Germinal center (tissue), 1 donor: ENCODE measurements around the gene SLC25A21.
"Not testable (repeated sequence)": the region's sequence is repeated elsewhere in the genome, so short reads cannot be mapped to it uniquely, and the experiment has no call there.

Experiments used
- DNase-seq: peaks from one replicate; pipeline ENCODE4 v3.0.0; 2012; ENCODE audit warnings: mixed read lengths, low spot score

Gene SLC25A21

DNA sequence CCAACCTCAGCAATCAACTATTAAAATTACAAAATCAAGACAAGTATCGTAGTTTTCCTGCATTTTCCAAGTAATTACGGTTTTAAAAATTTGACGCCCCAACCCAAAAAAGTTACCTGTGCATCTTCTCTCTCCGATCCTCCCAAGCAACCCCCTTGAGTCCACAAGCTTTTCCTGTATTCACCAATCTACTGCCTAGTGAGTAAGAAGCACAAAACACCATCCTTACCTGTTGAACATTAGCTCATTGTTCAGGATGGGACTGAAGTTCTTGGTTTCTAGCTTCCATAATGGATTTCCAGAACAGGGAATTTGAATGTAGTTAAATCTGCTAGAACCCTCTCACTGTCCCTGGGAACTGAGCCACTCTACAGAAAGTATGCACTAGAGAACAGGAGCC, 348.8 kb downstream of the SLC25A21 start:
- DNase-seq: no peak

DNA sequence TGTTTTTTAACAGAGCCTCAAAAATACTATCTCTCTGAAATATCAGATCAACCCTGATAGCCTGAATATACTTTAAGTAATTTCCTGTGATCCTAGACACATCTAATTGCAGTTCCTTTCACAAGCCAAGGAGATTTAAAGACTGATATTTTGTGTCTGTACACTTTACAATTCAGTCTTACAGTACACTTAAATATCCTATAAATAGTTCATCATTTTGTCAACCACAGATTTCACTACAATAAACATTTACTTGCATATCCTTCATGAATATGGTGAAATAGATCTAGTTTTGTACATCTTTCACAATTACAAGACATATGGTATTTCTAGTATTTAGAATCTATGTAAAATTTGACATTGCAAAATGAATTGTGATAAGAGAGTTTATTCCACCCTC, 349.7 kb downstream of the SLC25A21 start:
- DNase-seq: no peak

DNA sequence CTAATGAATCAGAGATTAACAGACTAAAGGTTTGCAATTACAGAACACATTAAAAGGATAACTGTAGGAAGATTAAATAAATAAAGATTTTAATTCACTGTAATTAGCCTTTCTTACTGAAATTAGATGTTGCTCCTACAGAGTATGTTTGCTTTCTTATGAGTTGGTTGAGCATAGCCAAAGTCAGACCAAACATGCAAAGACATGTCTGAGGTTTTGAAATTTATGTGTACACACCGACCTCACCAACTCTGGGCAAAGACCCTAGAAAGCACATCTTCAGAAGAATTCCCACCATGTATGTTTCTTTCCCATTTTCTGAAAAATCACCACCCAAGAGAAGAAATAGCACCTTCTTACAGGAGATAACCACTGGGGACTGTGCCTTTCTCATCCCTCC, 351.5 kb downstream of the SLC25A21 start:
- no peak for DNase-seq

DNA sequence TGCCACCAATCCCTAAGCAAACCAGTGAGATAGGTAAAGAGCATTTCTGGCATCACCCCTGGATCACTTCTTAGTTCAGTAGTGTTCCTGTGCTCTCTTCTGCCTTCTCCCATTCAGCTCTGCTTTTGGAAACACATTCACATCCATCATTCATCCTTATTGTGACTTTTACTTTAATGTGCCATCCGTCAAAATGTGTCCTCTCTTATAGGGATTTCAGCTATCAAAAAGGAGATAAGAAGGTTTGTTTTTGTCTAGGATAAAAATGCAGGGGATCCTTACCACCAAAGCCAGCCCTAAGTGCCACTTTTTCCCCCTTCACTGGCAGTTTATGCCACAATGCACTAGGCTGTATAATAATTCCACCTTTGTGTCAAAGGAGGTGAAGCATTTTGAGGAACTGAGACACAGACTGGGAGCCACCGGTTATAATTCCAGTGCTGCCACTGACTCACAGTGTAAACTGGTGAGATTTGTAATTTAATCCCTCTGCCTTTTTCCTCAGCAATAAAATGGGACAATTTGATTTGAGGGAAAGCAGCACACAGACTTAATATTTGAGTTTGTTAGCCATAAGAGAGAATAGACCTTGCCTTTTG, 352.2 kb downstream of the SLC25A21 start:
- DNase-seq: no peak

DNA sequence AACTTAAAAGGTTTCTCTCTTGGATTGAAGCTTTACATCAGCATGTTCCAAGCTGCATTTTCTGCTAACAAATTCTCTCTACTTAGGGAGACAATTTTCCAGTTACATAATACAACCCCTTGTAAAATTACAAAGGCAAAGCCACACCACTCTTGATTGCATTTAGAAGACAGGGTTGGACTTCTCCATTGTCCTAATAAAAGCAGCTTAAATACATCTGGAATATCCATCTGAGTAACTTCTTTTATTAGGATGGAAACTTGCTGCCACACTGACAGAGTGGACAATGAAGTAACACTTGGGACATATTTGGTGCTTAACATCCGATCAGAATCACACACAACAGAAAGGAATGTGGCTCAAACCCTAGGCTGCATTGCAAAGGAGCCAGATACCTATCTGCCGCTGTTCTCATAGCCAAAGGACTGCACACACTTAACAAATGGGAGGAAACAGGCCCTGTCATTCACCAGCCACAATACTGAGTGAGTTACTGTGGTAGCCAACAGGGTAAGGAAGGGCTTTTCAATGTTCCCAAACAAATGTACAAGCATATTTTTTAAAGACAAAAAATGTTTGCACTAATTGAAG, 353.5 kb downstream of the SLC25A21 start:
- no peak for DNase-seq

DNA sequence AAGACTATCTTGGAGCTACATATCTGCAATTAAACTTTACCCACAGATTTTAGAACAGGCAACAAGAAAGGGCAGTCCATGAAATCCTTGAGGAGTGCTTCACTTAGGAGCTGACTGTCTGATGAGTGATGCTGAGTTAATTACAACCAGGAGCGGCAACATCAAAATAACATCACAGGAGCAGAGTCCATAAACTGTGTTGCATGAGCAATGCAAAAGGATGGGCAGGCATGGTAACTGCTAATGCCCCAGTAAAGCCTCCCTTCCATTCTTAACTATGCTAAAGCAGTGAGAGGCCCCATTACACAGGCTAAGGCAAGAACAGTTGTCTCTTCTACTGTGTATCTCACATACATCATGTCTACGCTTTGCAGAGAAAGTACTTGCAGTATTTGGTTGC, 354.2 kb downstream of the SLC25A21 start:
- no peak for DNase-seq

DNA sequence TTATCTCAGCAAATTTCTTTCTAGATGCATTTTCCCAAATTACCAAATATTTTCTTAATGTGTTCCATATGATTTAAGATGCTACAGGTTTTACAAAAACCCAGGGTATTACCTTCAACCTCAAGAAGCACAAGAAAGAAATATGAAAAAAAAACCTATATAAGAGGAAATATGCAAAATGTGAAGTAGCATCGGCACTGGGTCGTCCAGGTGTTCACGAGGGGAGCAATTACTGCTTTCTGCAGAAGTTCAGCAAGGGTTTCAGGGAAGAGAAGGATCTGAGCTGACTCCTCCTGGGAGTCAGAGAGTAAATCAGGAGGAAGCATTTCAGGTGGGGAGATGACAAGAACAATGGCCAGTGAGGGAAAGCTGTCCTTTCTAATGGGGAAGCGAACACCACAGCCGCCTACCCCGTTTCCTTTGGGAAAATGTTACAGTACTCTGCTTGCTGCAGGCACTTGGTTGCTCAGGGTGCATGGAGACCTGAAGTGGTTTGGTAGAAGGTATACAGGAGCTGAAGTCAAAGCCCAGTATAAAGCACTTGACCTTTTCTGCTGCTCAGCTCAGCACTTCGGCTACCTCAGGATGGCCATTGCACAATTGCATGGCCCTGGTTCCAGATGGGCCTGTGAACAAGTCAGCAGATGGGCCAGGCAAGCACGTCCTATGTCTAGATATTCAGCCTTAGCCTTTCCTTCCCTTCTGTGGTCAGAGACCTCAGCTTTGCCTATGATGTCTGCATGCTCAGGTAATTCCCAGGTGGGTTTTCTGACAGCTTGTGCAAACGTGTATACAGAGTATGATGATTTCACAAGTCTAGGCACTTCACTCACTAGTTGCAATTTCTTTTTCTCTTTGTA, 355.1 kb downstream of the SLC25A21 start:
- DNase-seq: no peak

DNA sequence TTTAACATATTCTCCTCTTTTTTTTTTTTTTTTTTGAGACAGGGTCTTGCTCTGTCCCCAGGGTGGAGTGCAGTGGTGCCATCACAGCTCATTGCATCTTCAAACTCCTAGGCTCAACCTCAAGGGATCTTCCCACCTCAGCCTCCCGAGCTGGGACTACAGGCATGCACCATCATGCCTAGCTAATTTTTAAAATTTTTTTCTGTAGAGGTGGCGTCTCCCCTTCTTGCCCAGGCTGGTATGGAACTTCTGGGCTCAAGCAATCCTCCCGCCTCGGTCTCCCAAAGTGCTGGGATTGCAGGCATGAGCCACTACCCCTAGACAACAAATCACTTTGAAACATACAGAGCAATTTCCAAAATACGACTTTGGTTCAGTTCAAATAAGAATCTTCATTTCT, 355.9 kb downstream of the SLC25A21 start:
- no peak for DNase-seq

DNA sequence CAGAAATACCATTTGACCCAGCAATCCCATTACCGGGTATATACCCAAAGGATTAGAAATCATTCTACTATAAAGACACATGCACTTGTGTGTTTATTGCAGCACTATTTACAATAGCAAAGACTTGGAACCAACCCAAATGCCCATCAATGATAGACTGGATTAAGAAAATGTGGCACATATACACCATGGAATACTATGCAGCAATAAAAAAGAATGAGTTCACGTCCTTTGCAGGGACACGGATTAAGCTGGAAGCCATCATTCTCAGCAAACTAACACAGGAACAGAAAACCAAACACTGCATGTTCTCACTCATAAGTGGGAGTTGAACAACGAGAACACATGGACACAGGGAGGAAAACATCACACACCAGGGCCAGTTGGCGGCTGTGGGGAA, 357.6 kb downstream of the SLC25A21 start:
- not testable (repeated sequence) for DNase-seq

DNA sequence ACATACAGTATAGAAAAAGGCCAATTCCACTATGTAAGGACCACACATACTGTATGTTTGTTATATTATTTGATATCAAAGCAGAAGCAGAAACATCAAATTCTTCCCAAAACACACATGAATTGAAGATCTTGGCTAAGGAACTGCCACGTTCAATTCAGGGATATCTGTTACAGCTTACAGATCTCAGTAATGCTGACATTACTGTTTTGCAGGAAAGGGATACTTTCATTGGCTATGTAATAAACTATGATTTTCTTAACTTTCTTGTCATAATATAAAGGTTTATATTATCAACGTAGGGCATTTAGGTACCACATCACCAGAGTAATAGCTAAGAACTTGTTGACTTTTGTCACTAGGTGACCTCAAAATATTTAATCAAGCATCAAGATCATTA, 362.2 kb downstream of the SLC25A21 start:
- DNase-seq: no peak

DNA sequence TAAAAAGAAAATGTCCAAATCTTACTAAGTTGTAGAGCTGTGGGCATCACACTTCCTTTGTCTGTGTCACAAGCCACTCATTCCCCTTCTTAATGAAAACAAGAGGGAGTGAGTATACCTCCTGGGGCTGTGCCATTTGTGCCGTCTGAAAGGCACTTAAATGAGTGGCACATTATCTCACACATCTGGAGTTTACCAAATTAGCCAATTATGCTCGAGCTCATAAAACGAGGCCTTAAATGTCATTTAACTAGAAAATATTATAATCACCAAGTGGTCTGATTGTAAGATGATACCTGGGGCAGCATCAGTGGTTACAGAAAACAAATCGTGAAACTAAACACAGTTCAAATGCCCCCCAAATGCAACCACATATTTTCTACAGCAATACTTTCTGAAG, 364.7 kb downstream of the SLC25A21 start:
- DNase-seq: no peak

DNA sequence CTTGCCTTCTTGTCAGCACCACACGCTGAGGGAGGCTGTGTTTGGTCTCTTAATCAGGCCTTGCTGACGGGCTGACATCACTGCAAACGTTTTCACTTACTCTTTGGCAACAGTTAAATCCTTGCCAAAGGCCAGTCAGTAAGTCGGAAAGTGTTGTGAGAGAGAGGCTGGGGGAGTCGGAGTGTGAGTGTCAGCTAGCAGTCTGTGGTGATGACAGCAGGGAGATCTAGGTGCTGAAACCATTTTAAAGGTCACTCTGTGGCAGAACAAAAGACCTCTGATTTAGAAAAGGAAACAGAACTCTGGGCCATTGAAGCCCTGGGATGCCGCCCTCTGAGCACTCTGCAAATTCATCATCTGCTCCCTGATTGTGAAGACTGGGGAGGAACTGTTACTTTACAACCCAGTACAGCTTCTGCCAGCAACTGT, 367.3 kb downstream of the SLC25A21 start:
- DNase-seq: no peak

DNA sequence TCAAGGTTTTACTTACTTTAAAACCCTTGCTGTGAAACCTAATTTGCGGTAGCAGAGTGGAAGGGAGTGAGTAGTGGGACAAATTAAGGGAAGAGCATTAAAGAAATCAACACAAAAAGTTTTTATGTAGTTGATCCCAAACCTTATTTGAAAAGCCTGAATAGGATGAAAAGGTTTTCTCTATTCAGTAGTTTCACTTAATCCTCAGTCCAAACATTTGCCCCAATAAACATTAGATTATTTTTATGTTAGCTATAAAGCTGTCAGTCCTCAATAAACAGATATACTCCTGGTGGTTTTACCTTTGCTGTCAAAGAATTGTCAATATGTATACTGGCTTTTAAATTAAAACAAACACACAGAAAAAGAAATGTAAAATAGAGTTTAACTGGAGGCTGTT, 374.8 kb downstream of the SLC25A21 start:
- DNase-seq: no peak

DNA sequence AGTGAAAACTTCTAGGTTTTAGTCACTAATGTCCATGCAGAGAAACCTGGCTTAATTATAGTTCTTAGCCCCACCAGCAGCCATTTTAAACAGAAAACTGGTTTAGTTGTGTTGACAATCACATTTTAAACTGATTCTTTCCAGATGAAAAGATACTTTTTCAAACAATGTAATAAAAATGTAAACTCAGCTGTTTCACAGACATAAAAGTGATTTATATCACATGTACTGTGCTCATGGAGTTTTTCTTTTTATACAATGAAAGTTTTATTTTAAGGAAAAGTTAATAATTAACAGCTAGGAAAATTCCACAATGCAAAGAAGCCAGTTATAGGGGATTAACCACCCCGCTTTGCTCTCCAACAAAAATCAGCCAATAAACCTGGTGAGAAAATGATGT, 381.0 kb downstream of the SLC25A21 start:
- DNase-seq: no peak

DNA sequence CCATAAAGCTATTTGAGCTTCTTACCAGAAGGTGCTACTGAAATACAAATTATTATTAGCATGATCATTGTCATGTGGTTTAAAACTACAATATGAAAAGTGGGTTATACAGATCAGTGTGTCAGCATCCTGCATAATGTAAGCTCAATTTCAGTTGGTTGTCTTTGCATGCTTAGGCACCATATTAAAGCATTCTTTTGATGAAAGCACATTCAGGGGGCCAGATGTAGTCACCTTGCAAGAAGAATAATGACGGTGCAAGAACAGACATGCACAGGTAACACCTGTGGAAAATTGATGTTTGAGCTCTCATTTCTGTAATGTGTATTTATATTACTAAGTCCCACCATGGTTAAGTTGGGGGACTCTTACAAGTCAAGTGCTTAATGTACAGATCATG, 386.9 kb downstream of the SLC25A21 start:
- DNase-seq: no peak

DNA sequence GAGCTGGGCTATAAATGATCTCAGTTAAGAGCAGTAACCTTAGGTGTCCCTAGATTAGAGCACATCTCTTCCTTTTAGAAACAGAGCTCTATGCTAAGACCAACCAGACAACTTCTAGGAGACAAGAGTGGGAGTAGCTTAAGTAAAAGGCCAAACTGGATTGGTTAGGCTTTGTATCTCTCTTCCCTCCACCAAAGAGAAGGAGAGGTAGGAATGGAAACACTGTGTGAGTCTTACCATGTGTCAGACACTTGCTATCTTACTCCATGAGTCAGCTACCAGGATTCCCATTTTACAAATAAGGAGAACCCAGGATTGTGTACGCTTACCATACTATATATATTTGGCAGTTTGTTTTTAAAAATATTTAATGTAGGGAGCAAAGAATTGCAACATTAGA, 387.9 kb downstream of the SLC25A21 start:
- DNase-seq: no peak

DNA sequence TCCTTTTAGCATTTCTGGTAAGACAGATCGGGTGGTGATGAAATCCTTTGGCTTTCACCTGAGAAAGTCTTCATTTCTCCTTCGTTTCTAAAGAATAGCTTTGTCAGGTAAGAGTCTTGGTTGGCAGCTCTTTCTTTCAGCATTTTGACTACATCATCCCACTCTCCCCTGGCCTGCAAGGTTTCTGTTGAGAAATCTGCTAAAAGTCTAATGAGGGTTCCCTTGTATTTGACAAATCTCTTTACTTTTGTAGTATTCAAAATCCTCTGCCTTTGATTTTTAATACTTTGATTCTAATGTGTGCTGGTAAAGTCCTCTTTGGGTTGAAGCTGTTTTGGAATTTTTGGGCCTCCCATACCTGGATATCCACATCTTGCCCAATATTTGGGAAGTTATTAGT, 390.5 kb downstream of the SLC25A21 start:
- DNase-seq: no peak

DNA sequence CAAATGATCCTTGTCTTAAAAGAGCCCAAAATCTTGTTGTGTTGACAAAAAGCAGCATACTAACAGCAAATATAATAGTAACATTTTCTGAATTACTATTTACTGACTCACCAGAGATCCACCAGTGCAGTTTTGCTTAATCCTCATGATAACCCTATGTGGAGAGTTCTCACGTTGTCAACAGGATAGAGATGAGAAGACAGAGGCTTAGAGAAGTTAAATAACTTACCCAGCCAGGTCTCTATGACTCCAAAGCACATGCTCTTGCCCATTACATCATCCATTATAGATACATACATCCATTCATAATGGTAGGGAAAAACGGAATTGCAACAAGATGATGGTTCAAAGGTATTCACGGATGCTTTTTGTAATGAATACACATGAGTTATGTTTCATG, 398.8 kb downstream of the SLC25A21 start:
- no peak for DNase-seq

DNA sequence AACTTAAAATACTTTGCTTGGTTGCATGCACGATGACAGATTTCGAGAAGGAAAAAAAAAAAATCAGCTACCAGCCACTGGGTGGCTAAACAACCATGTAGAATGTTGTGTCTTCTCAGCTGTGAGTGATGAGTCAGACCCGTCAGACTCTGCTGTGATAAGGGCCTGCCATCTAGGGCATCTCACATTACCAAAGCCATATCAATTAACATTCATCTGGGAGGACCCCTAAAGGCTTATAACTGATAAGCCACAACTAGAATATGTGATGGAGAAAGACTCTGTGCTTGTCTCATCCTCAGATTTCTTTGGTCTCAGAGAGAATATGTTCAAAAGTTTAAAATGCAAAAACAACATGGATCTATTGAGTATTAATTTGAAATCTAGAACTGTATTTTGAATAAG, 399.3 kb downstream of the SLC25A21 start:
- no peak for DNase-seq

DNA sequence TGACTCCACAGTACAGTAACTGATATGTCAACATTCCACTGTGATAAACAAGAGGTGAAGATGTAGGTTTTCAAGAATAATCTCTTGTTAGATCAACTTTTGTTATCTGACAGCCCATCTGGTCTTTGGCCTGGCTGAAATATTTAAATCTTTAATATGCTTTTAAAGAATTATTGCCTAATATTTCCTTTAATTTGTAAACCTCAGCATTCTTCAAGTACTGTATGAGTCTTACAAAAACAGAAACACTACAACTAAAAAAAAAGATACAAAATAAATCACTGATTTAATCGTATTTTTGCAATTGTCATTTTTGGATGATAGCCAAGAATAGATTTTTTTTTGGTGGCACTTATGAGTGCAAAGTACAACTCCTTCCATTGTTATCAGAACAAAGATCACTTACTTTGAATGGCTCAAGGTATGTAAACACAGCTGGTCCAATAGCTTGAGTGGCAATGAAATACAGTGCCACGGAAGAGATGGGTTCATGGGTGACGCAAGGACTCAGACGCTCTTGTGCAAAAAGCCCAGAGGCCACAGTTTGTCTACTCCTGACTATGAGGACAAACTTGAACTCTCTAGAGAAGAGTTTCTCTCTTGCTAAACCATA, 401.3 kb downstream of the SLC25A21 start:
- DNase-seq: no peak

DNA sequence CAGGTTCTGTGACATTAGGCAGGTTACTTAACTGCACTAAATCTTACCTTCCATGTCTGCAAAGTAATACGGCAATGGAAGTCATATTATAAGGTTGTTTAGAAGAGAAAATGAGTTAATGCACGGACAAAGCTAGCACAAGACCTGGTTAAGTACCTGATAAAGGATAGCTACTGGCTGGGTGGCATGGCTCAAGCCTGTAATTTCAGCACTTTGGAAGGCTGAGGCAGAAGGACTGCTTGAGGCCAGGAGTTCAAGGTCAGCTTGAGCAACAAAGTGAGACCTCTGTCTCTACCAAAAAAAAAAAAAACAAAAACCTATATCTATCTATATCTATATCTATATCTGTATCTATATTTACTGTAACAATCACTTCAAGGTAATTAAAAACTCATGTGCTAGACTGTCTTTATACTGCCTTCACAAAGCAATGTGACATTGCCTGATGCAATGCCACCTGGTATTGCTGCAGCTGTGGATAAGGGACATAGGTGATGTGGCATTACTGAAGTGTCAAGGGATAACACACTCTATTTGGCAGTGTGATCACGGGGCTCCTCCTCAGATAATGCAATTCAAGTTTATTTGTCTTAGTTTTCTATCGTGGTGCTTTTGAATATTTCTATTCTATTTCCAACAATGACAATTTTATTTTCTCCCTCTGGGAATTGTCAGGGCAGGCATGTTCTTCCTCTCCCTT, 403.6 kb downstream of the SLC25A21 start:
- no peak for DNase-seq

DNA sequence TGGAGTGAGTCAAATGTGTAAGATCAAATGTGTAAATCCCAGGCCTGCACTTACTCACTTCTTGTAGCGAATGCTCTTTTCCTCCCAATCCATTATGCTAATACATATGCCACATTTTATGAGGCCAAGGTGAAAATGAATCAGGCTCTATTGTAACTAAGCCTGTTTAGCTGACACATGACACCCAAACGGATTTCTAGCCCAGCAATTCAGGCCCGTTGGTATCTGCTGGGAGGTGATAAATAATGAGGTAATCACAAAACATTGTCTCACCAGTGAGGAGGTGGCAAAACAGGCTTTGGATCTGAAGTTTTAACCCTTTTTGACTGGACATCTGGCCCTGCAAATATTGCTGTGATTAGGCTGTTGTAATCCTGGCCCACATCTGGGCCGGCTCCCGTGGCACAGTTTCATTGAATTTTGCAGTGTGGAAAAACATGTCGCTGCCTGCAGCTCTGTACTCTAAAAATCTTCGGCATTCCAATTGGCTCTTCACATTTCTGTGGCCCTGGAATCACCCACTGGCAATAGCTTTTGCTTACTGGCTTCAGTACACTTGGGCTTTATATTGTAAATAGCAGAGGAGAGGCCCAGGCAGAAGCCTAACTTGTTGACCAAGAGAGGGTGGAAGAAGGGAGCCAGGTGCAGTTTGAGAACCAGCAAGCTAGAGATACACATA, 404.7 kb downstream of the SLC25A21 start:
- DNase-seq: no peak
